ENCODE data around the gene GUCA1A. TPM values are rescaled to one million over a fixed set of nuclear protein-coding genes. Genes with fewer than 3 reads are reported as not detected.

The GUCA1A gene
- total RNA-seq, 1 experiment from 2014 or later: not detected

GRCh38 chr6:42133926-42134325, 39.2 kb upstream of the GUCA1A start:
- Histone ChIP-seq H3K4me3 (ENCODE audit: low read length) (no peak overlapping the region), H3K9me2 (replicated peaks; ENCODE audit: low read length) (no peaks in the 10 kb centered on the region), H3F3A (ENCODE audit: low read length, unreplicated experiment) (peaks cover under 1% of the 10 kb centered on the region), H3K36me3 (ENCODE audit: low read depth, low read length) (peaks cover 9% of the 10 kb centered on the region; the same call in 1 of the 2 replicates), H3K79me2 (ENCODE audit: low read length) (peaks cover 58% of the 10 kb centered on the region), H2AFZ (ENCODE audit: low read length) (no peak overlapping the region), H3K9me3 (ENCODE audit: low read length) (no peaks in the 10 kb centered on the region), H3K4me1 (ENCODE audit: insufficient read depth, low read length) (peaks cover 38% of the 10 kb centered on the region), H3K27ac (ENCODE audit: low read length) (no peak overlapping the region), H3K4me2 (ENCODE audit: low read length) (no peak overlapping the region), H3K9ac (ENCODE audit: low read length) (no peak overlapping the region), H4K20me1 (ENCODE audit: low read length) (no peaks in the 10 kb centered on the region), H3K27me3 (ENCODE audit: low read length) (no peaks in the 10 kb centered on the region)
- TF ChIP-seq, protein P1, sequence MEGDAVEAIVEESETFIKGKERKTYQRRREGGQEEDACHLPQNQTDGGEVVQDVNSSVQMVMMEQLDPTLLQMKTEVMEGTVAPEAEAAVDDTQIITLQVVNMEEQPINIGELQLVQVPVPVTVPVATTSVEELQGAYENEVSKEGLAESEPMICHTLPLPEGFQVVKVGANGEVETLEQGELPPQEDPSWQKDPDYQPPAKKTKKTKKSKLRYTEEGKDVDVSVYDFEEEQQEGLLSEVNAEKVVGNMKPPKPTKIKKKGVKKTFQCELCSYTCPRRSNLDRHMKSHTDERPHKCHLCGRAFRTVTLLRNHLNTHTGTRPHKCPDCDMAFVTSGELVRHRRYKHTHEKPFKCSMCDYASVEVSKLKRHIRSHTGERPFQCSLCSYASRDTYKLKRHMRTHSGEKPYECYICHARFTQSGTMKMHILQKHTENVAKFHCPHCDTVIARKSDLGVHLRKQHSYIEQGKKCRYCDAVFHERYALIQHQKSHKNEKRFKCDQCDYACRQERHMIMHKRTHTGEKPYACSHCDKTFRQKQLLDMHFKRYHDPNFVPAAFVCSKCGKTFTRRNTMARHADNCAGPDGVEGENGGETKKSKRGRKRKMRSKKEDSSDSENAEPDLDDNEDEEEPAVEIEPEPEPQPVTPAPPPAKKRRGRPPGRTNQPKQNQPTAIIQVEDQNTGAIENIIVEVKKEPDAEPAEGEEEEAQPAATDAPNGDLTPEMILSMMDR (conservative IDR thresholded peaks at IDR 0.05; ENCODE audit: low read depth, low read length): no peak
- TF ChIP-seq EZH2phosphoT487 (IDR thresholded peaks at IDR 0.05; ENCODE audit: borderline replicate concordance, low read length): no peak
- TF ChIP-seq EZH2 (IDR thresholded peaks at IDR 0.05; ENCODE audit: low read length, unreplicated experiment): no peak
- no peak for ATAC-seq
- POLR2A ChIA-PET (ENCODE audit: unreplicated experiment): interaction anchor here (0.6 kb wide), 1 partner anchor 15 kb away, joined by 3 read pairs; no protein-coding TSS in a partner anchor
- no TSS peak for BruUV-seq (replicated peaks)
- no peak for DNase-seq
- CTCF ChIA-PET: no interaction called here
- intact Hi-C loops (cut with micrococcal nuclease): no loop called here

DNA sequence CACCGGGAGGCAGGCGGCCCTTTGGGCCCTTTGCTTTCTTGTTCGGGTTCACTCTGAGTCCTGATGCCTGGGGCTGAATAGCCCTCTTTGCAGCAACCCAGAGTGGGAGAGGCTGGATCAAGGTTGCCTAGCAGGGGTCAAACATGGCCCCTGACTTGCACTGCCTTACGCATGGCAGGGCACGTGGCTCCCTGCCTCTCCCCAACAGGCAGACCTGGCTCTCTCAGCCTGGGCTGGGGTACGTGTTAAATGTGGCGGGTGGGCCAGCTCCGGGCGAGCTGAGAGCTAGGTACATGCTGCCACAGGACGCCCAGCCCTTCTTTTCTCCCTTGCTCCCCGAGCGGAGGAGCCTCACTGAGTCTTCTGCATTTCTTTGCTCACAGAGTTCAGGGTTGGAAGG, 38.0 kb upstream of the GUCA1A start:
- BruUV-seq (replicated peaks): no TSS peak
- H2AFZ ChIP-seq (ENCODE audit: low read length): no peak overlapping the region
- CTCF ChIA-PET: no interaction called here
- DNase-seq (no peak), ATAC-seq (no peak)
- H3K9me3 ChIP-seq (ENCODE audit: low read length): no peaks in the 10 kb centered on the region
- no peak for TF ChIP-seq EZH2 (IDR thresholded peaks at IDR 0.05; ENCODE audit: low read length, unreplicated experiment)
- TF ChIP-seq, protein P1 (conservative IDR thresholded peaks at IDR 0.05; ENCODE audit: low read depth, low read length): no peak
- intact Hi-C loops (cut with micrococcal nuclease): loop anchor here (5.0 kb wide), 1 partner anchor 38 kb away; no protein-coding TSS in a partner anchor
- peaks cover 51% of the 10 kb centered on the region for H3K4me1 ChIP-seq (ENCODE audit: insufficient read depth, low read length)
- POLR2A ChIA-PET (ENCODE audit: unreplicated experiment): no interaction called here
- H3F3A ChIP-seq (ENCODE audit: low read length, unreplicated experiment): peaks cover 6% of the 10 kb centered on the region
- no peak overlapping the region for H3K9ac ChIP-seq (ENCODE audit: low read length)
- H3K79me2 ChIP-seq (ENCODE audit: low read length): peaks cover 59% of the 10 kb centered on the region
- no peaks in the 10 kb centered on the region for H3K9me2 ChIP-seq (replicated peaks; ENCODE audit: low read length)
- H4K20me1 ChIP-seq (ENCODE audit: low read length): peaks cover under 1% of the 10 kb centered on the region; the same call in 1 of the 2 replicates
- no peak overlapping the region for H3K4me2 ChIP-seq (ENCODE audit: low read length)
- H3K36me3 ChIP-seq (ENCODE audit: low read depth, low read length): 0 out of 2 replicates have a peak, but pooled peaks cover 2% of the 10 kb centered on the region
- H3K4me3 ChIP-seq (ENCODE audit: low read length): no peak overlapping the region
- no peak overlapping the region for H3K27ac ChIP-seq (ENCODE audit: low read length)
- no peaks in the 10 kb centered on the region for H3K27me3 ChIP-seq (ENCODE audit: low read length)

DNA sequence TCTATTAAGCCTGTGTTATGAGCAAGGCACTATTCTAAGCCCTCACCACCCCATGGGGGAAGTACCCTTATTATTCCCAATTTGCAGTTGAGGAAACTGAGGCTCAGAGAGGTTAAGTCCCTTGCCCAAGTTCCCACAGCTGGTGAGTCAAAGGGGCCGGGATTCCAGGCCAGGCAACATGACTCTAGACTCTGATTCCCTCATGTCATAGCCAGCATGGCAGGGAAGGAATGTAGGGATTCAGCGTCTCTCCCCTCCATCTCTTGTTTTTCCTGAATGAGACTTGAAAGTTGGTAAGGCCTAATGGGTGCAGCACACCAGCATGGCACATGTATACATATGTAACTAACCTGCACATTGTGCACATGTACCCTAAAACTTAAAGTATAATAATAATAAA, 37.4 kb upstream of the GUCA1A start:
- peaks cover 6% of the 10 kb centered on the region for H3F3A ChIP-seq (ENCODE audit: low read length, unreplicated experiment)
- H3K27me3 ChIP-seq (ENCODE audit: low read length): no peaks in the 10 kb centered on the region
- H3K27ac ChIP-seq (ENCODE audit: low read length): no peak overlapping the region
- H3K4me2 ChIP-seq (ENCODE audit: low read length): no peak overlapping the region
- ChIA-PET POLR2A (ENCODE audit: unreplicated experiment) (no interaction called here), CTCF (no interaction called here)
- no TSS peak for BruUV-seq (replicated peaks)
- peaks cover 61% of the 10 kb centered on the region for H3K79me2 ChIP-seq (ENCODE audit: low read length)
- H3K36me3 ChIP-seq (ENCODE audit: low read depth, low read length): 0 out of 2 replicates have a peak, but pooled peaks cover 2% of the 10 kb centered on the region
- peaks cover 56% of the 10 kb centered on the region for H3K4me1 ChIP-seq (ENCODE audit: insufficient read depth, low read length)
- no peak overlapping the region for H3K4me3 ChIP-seq (ENCODE audit: low read length)
- ATAC-seq: no peak
- H3K9ac ChIP-seq (ENCODE audit: low read length): no peak overlapping the region
- H2AFZ ChIP-seq (ENCODE audit: low read length): no peak overlapping the region
- no peaks in the 10 kb centered on the region for H3K9me3 ChIP-seq (ENCODE audit: low read length)
- no peak for DNase-seq
- H3K9me2 ChIP-seq (replicated peaks; ENCODE audit: low read length): no peaks in the 10 kb centered on the region
- H4K20me1 ChIP-seq (ENCODE audit: low read length): peaks cover 6% of the 10 kb centered on the region; the same call in 1 of the 2 replicates
- TF ChIP-seq EZH2 (IDR thresholded peaks at IDR 0.05; ENCODE audit: low read length, unreplicated experiment): no peak
- TF ChIP-seq, protein P1 (conservative IDR thresholded peaks at IDR 0.05; ENCODE audit: low read depth, low read length): no peak
- no peak for TF ChIP-seq EZH2phosphoT487 (IDR thresholded peaks at IDR 0.05; ENCODE audit: borderline replicate concordance, low read length)
- intact Hi-C loops (cut with micrococcal nuclease): loop anchor here (2.0 to 5.0 kb wide), 2 partner anchors 17 to 38 kb away; no protein-coding TSS in a partner anchor
